Hypothalamus (tissue), 51 donors: ENCODE results near the gene AP1M2.
"Not testable (repeated sequence)": the region's sequence is repeated elsewhere in the genome, so short reads cannot be mapped to it uniquely, and the experiment has no call there.

Experiments
- DNase-seq, 51 donors: peaks; one replicate each; lab custom pipeline; 2025; lab: John Stamatoyannopoulos, UW

The AP1M2 gene

GRCh38 chr19:10566408-10566657, 20.8 kb downstream of the AP1M2 start:
- DNase-seq: no peak

GRCh38 chr19:10565567-10566407, 21.3 kb downstream of the AP1M2 start, which contains the start of gene KRI1:
KRI1 (minus strand) TSS chr19:10566010; CDS start chr19:10565999, 11 bp downstream.
- peak; percentile 66 to 98 (median 95) for DNase-seq

- peak in 10 of 51 donors; percentile 28 to 49 (median 39) for DNase-seq
These were observed 22.0 kb downstream of the AP1M2 start for GRCh38 chr19:10565028-10565566.

- no peak for DNase-seq
These were observed 24.5 kb downstream of the AP1M2 start for GRCh38 chr19:10562609-10563008.

- DNase-seq: no peak
These were observed 27.0 kb downstream of the AP1M2 start for GRCh38 chr19:10560154-10560553.

GRCh38 chr19:10557603-10558197, 29.4 kb downstream of the AP1M2 start:
- no peak for DNase-seq

DNA sequence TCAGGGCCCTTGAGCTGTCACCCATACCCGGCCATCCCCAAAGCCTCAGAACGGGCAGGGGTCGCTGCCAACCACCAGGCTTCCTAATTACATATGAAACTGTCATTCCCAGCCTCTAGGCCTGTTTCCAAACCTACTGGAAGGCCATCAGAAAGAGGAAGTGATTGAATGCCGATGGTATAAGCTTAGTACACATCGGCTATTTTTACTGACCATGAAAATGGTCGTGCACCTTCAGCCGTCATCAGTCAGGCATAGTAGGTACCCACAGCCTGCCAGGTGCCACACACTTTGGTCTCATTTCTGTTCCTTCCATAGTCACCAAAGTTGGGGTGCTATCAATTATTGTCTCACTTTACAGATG, 31.5 kb downstream of the AP1M2 start:
- DNase-seq: no peak

- DNase-seq: no peak
These were observed 32.1 kb downstream of the AP1M2 start for GRCh38 chr19:10554760-10555609.

DNA sequence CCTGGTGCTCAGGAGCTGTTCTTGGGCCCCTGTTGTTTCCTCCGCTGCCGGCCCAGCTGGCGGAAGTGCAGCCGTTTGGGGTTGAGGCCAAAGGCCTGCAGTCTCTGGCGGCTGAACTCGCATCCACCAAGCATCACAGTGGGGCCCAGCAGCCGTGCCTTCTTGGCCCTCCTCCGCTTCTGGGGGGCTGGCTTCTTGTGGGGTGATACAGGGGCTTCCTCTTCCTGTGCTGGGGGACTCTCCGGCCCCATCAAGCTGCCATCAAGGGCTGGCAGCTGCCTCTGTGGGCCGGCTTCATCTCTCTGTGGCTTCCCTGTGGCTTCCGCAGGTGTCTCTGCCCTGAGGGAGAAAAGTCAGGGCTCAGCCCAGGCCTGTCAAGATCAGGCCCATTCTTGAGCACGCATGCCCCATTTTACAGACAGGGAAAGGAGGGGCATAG, 33.1 kb downstream of the AP1M2 start:
- peak in 1 of 51 donors; percentile 7 for DNase-seq

GRCh38 chr19:10553087-10553667, 33.9 kb downstream of the AP1M2 start:
- no peak for DNase-seq

GRCh38 chr19:10552510-10553053, 34.5 kb downstream of the AP1M2 start:
- peak in 3 of 51 donors; percentile 5 to 9 (median 9) for DNase-seq

- peak in 3 of 51 donors; percentile 2 to 13 (median 12) for DNase-seq
These were observed 35.3 kb downstream of the AP1M2 start for GRCh38 chr19:10551698-10552301.

DNA sequence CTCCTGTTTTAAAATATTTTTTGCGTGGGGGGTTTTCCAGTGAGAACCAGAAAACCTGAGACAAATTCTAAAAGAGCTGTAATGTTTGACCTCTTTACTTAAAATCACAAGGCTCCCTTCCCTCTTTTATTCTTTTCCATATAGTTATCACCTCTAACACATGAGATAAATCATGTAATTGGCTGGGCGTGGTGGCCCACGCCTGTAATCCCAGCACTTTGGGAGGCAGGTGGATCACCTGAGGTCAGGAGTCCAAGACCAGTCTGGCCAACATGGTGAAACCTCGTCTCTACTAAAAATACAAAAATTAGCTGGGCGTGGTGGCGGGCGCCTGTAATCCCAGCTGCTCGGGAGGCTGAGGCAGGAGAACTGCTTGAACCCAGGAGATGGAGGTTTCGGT, 36.1 kb downstream of the AP1M2 start:
- DNase-seq: not testable (repeated sequence)

DNA sequence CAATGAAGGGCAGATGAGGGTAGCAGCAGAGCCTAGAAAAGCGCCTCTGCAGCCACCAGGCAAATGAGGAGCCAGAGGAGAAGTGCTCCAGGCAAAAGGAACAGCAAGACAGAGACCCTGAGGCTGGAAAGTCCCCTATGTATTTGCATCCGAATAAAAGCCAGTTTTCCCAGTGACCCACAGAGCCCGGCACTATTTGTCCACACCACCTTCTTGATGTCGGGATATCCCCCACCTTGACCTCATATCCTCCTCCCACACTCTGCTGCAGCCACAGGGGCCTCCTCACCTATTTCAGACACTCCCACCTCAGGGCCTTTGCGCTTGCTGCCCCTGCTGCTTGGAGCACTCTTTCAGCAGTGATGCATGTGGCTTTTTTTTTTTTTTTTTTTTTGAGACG, 36.8 kb downstream of the AP1M2 start:
- no peak for DNase-seq

GRCh38 chr19:10549733-10550132, 37.4 kb downstream of the AP1M2 start:
- DNase-seq: no peak

- no peak for DNase-seq
These were observed 38.3 kb downstream of the AP1M2 start for GRCh38 chr19:10548746-10549276.

DNA sequence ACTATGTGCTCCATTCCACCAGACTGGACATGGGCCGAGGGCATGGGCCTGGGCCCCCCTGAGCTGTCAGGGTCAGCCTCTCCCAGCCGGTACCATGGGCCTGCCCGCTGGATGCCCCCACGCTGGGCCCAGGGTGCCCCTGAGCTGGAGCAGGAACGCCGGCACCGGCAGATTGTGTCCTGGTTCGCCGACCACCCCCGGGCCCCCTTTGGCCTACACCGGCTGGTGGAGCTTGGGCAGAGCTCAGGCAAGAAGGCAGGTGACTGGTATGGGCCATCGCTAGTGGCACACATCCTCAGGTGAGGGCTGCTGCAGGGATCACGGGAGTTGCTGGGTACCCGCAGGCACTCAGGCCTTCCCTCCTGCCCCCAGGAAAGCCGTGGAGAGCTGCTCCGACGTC, 40.3 kb downstream of the AP1M2 start:
- no peak for DNase-seq

DNA sequence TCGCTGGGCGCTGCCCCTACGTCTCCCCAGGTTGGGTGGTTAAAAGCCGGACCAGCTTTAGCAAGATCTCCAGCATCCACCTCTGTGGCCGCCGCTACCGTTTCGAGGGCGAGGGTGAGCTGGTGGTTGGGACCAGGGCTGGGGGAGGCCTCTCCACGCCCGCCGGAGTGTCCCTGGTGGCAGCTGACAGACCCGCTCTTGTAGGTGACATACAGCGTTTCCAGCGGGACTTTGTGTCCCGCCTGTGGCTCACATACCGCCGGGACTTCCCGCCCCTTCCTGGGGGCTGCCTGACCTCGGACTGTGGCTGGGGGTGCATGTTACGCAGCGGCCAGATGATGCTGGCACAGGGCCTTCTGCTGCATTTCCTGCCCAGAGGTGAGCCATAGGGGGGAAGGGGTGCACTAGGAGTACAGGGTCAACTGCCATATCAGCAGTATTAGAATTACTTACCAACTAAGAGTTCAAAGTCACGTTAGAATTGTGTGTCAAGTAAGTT, 42.3 kb downstream of the AP1M2 start:
- DNase-seq: no peak

GRCh38 chr19:10544242-10544752, 42.8 kb downstream of the AP1M2 start:
- DNase-seq: peak in 4 of 51 donors; percentile 5 to 46 (median 34)
